ENCODE measurements around the gene PTCD2.

PTCD2 gene

DNA sequence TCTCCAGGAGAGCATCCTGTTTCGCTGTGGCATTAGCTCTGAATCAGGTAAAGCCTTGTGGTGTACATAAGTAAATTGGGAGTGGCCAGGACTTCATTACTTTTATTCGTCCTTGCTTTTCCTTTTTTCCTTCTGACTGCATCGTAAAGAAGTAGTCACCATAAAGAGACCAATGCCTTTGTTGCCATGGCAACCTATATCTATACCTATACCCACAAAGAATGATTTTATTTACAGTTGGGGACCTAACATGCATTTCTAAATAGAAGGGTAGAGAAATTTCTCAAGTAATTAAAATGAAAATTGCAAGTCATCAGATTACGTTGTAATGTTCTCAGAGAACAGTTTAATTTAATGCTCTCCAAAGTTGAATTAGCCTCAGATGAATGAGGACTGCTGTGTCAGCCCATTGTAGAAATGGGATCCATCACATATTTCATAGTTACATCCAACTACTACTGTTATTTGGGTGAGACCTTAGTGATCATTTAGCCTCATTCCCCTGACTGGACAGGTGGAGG is 18.6 kb downstream of the PTCD2 start:
- no peak overlapping the region for H3K27ac ChIP-seq (replicated peaks)
- no peak for DNase-seq (ENCODE audit: low read depth in 1 of 2, low spot score in 1 of 2)
- no peak for TF ChIP-seq SPI1 (IDR thresholded peaks at IDR 0.05; ENCODE audit: borderline replicate concordance, low read depth)
- TF ChIP-seq, protein P1, sequence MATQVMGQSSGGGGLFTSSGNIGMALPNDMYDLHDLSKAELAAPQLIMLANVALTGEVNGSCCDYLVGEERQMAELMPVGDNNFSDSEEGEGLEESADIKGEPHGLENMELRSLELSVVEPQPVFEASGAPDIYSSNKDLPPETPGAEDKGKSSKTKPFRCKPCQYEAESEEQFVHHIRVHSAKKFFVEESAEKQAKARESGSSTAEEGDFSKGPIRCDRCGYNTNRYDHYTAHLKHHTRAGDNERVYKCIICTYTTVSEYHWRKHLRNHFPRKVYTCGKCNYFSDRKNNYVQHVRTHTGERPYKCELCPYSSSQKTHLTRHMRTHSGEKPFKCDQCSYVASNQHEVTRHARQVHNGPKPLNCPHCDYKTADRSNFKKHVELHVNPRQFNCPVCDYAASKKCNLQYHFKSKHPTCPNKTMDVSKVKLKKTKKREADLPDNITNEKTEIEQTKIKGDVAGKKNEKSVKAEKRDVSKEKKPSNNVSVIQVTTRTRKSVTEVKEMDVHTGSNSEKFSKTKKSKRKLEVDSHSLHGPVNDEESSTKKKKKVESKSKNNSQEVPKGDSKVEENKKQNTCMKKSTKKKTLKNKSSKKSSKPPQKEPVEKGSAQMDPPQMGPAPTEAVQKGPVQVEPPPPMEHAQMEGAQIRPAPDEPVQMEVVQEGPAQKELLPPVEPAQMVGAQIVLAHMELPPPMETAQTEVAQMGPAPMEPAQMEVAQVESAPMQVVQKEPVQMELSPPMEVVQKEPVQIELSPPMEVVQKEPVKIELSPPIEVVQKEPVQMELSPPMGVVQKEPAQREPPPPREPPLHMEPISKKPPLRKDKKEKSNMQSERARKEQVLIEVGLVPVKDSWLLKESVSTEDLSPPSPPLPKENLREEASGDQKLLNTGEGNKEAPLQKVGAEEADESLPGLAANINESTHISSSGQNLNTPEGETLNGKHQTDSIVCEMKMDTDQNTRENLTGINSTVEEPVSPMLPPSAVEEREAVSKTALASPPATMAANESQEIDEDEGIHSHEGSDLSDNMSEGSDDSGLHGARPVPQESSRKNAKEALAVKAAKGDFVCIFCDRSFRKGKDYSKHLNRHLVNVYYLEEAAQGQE (IDR thresholded peaks at IDR 0.05; ENCODE audit: insufficient replicate concordance, low read depth) = no peak
- TF ChIP-seq GABPA (IDR thresholded peaks at IDR 0.05; ENCODE audit: low read depth) = no peak
- TF ChIP-seq, protein P2, sequence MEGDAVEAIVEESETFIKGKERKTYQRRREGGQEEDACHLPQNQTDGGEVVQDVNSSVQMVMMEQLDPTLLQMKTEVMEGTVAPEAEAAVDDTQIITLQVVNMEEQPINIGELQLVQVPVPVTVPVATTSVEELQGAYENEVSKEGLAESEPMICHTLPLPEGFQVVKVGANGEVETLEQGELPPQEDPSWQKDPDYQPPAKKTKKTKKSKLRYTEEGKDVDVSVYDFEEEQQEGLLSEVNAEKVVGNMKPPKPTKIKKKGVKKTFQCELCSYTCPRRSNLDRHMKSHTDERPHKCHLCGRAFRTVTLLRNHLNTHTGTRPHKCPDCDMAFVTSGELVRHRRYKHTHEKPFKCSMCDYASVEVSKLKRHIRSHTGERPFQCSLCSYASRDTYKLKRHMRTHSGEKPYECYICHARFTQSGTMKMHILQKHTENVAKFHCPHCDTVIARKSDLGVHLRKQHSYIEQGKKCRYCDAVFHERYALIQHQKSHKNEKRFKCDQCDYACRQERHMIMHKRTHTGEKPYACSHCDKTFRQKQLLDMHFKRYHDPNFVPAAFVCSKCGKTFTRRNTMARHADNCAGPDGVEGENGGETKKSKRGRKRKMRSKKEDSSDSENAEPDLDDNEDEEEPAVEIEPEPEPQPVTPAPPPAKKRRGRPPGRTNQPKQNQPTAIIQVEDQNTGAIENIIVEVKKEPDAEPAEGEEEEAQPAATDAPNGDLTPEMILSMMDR (IDR thresholded peaks at IDR 0.05; ENCODE audit: insufficient read depth, low read length) = no peak
- TF ChIP-seq POLR2AphosphoS5 (IDR thresholded peaks at IDR 0.05; ENCODE audit: low read depth) = no peak
- no peak overlapping the region for H3K4me3 ChIP-seq (replicated peaks; ENCODE audit: insufficient read depth, low read length)
- H3K27me3 ChIP-seq (ENCODE audit: insufficient read depth, poor library complexity, severe bottlenecking) = no peaks in the 10 kb centered on the region

DNA sequence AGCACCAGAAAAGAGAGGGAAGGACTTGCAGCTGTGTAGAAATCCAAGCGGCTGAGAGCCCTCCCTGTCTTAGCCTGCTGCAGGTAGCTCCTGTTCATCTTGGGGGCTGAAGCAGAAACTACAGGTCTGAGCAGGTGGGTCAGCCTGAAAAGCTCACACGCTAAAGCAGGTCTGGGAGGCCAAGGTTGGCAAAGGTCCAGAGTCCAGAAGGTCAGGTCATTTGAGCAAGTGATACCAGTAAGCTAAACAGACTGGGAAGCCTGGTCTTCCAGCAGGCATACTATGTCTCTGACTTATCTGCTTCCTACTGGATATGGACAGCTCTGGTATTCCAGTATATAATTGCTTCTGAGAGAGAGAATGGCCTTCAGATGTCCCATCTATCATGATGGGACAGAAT is 26.2 kb downstream of the PTCD2 start:
- DNase-seq (ENCODE audit: low read depth in 1 of 2, low spot score in 1 of 2) = no peak
- H3K27ac ChIP-seq (replicated peaks) = no peak overlapping the region

DNA sequence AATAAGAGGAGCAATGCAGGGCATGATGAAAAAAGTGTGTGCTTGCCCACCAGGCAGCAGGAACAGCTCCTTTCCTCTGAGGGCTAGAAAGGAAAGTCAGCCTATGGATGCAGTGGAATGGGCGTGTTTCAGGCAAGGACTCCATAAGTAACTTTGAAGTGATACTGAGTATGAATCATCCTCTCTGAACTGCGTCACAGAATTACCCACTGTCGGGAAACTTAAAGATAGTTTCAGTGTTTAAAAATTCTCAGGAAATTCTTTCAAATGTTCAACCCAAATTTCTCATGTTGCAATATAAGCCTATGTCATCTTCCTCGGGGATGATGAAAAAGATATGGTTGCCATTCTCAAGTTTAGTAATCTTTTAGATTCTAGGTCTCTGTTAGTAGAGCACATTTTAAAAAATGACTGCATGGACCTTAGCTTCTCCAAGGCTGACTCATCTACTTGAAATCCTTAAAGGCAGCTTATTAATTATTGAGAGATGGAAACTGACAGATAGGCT is 27.7 kb downstream of the PTCD2 start:
- Histone ChIP-seq H3K27me3 (ENCODE audit: insufficient read depth, poor library complexity, severe bottlenecking) (no peaks in the 10 kb centered on the region), H3K27ac (replicated peaks) (no peak overlapping the region), H3K4me3 (replicated peaks; ENCODE audit: insufficient read depth, low read length) (no peak overlapping the region)
- no peak for DNase-seq (ENCODE audit: low read depth in 1 of 2, low spot score in 1 of 2)
- TF ChIP-seq SPI1 (IDR thresholded peaks at IDR 0.05; ENCODE audit: borderline replicate concordance, low read depth) (no peak), GABPA (IDR thresholded peaks at IDR 0.05; ENCODE audit: low read depth) (no peak), POLR2AphosphoS5 (IDR thresholded peaks at IDR 0.05; ENCODE audit: low read depth) (no peak)
- TF ChIP-seq, protein P1 (IDR thresholded peaks at IDR 0.05; ENCODE audit: insufficient replicate concordance, low read depth) = no peak
- TF ChIP-seq, protein P2 (IDR thresholded peaks at IDR 0.05; ENCODE audit: insufficient read depth, low read length) = no peak

More for the DNA sequence above, 26.2 kb downstream of the PTCD2 start:
- TF ChIP-seq, protein P1 (IDR thresholded peaks at IDR 0.05; ENCODE audit: insufficient replicate concordance, low read depth) = no peak
- TF ChIP-seq, protein P2 (IDR thresholded peaks at IDR 0.05; ENCODE audit: insufficient read depth, low read length) = no peak
- TF ChIP-seq SPI1 (IDR thresholded peaks at IDR 0.05; ENCODE audit: borderline replicate concordance, low read depth) (no peak), POLR2AphosphoS5 (IDR thresholded peaks at IDR 0.05; ENCODE audit: low read depth) (no peak), GABPA (IDR thresholded peaks at IDR 0.05; ENCODE audit: low read depth) (no peak)
- no peaks in the 10 kb centered on the region for H3K27me3 ChIP-seq (ENCODE audit: insufficient read depth, poor library complexity, severe bottlenecking)
- no peak overlapping the region for H3K4me3 ChIP-seq (replicated peaks; ENCODE audit: insufficient read depth, low read length)

Data from HL-60 (cell line).